PFSK-1 (cell line): ENCODE results near the gene EFL1.

ENCODE experiments used
- FOXP2 ChIP-seq: optimal IDR thresholded peaks from 2 replicates; pipeline ENCODE3; 2011; ENCODE audit warnings: borderline replicate concordance, control low read depth, inconsistent platforms; ENCODE audit not compliant: insufficient read depth; ENCODE audit errors: extremely low read length, extremely low read depth
- POLR2AphosphoS5 ChIP-seq: IDR thresholded peaks from 2 replicates; pipeline ENCODE4 v1.6.1; 2012; ENCODE audit warnings: low read depth, mild to moderate bottlenecking, control low read depth, low read length, moderate library complexity
- REST ChIP-seq, 2 experiments: IDR thresholded peaks; 2 replicates each; pipeline versions ENCODE4 v1.6.1 to v1.8.0; 2011 to 2012; ENCODE audit warnings: low read depth in 2 of 2, low read length in 2 of 2, control low read depth in 1 of 2, inconsistent platforms in 1 of 2, mild to moderate bottlenecking in 1 of 2, moderate library complexity in 1 of 2; ENCODE audit not compliant: insufficient read depth in 1 of 2
- SIN3A ChIP-seq: IDR thresholded peaks from 2 replicates; pipeline ENCODE4 v1.6.1; 2012; ENCODE audit warnings: mild to moderate bottlenecking, low read length, moderate library complexity, borderline replicate concordance; ENCODE audit not compliant: insufficient read depth
- TAF1 ChIP-seq: IDR thresholded peaks from 2 replicates; pipeline ENCODE4 v1.6.1; 2012; ENCODE audit warnings: low read length, control low read depth, borderline replicate concordance; ENCODE audit not compliant: insufficient read depth

The EFL1 gene

GRCh38 chr15:82165948-82166376 is 96.6 kb downstream of the EFL1 start:
- TF ChIP-seq SIN3A (no peak), FOXP2 (no peak), REST (IDR thresholded peaks at IDR 0.05; ENCODE audit: insufficient read depth in 1 of 2, low read depth in 2 of 2, low read length in 2 of 2) (no peak), POLR2AphosphoS5 (no peak), TAF1 (no peak)

GRCh38 chr15:82159922-82160321 is 102.6 kb downstream of the EFL1 start:
- TF ChIP-seq REST (IDR thresholded peaks at IDR 0.05; ENCODE audit: insufficient read depth in 1 of 2, low read depth in 2 of 2, low read length in 2 of 2) (no peak), FOXP2 (no peak), POLR2AphosphoS5 (no peak), TAF1 (no peak), SIN3A (no peak)

- TF ChIP-seq FOXP2 (no peak), SIN3A (no peak), POLR2AphosphoS5 (no peak), REST (IDR thresholded peaks at IDR 0.05; ENCODE audit: insufficient read depth in 1 of 2, low read depth in 2 of 2, low read length in 2 of 2) (no peak), TAF1 (no peak)
Observed at GRCh38 chr15:82158811-82159210, 103.7 kb downstream of the EFL1 start.

GRCh38 chr15:82150645-82151044 is 111.9 kb downstream of the EFL1 start:
- TF ChIP-seq FOXP2 (no peak), POLR2AphosphoS5 (no peak), TAF1 (no peak), REST (IDR thresholded peaks at IDR 0.05; ENCODE audit: insufficient read depth in 1 of 2, low read depth in 2 of 2, low read length in 2 of 2) (no peak), SIN3A (no peak)

GRCh38 chr15:82146990-82147461 is 115.5 kb downstream of the EFL1 start:
- no peak for TF ChIP-seq TAF1
- no peak for TF ChIP-seq REST (IDR thresholded peaks at IDR 0.05; ENCODE audit: insufficient read depth in 1 of 2, low read depth in 2 of 2, low read length in 2 of 2)
- TF ChIP-seq SIN3A: no peak
- no peak for TF ChIP-seq FOXP2
- no peak for TF ChIP-seq POLR2AphosphoS5
